ENCODE data around the gene NTN4.
A peak's percentile ranks its signal among the peaks of the same experiment; 100 is the strongest.
"Not testable (repeated sequence)": the region's sequence is repeated elsewhere in the genome, so short reads cannot be mapped to it uniquely, and the experiment has no call there.

NTN4 gene

DNA sequence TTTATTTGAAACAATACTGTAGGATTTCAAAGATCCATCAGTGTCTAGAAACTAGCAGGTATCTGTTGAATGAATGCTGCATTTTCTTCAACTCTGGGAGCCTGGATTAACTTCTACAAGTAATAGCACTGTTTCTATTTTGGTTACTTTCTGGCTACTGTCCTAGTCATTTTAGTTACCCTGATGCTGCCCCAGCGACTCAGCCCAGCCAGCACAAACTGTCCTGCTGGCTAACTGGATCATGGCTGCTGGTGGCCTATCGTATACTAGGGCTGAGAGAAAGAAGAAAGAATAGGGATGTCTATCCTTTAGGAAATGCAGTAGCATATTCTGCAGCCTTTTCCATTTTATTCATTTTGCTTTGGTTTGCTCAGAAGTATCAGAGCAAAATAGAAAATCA lies 53.9 kb downstream of the NTN4 start:
- Histone ChIP-seq H3K36me3 (ENCODE audit: control insufficient read depth, low read length) (no peaks in the 10 kb centered on the region), H3K9me2 (replicated peaks; ENCODE audit: control insufficient read depth, low read length) (no peaks in the 10 kb centered on the region), H3K4me2 (ENCODE audit: low read length) (no peak overlapping the region), H4K20me1 (ENCODE audit: control insufficient read depth, insufficient read depth, low read depth, low read length) (no peaks in the 10 kb centered on the region), H3K4me1 (ENCODE audit: control insufficient read depth, low read length) (peaks cover 12% of the 10 kb centered on the region), H3K79me2 (ENCODE audit: control insufficient read depth, low read length) (no peaks in the 10 kb centered on the region), H3K27ac (ENCODE audit: low read depth, low read length) (no peak overlapping the region), H3K9me3 (ENCODE audit: control insufficient read depth, insufficient read depth, low read length) (no peaks in the 10 kb centered on the region), H3F3A (ENCODE audit: control insufficient read depth, insufficient read depth) (no peaks in the 10 kb centered on the region), H3K27me3 (ENCODE audit: control insufficient read depth, low read length) (peaks cover 4% of the 10 kb centered on the region), H3K4me3 (ENCODE audit: low read length) (no peak overlapping the region)
- TF ChIP-seq EZH2phosphoT487 (IDR thresholded peaks at IDR 0.05; ENCODE audit: borderline replicate concordance, low read length), result no peak
- TF ChIP-seq, protein P1, sequence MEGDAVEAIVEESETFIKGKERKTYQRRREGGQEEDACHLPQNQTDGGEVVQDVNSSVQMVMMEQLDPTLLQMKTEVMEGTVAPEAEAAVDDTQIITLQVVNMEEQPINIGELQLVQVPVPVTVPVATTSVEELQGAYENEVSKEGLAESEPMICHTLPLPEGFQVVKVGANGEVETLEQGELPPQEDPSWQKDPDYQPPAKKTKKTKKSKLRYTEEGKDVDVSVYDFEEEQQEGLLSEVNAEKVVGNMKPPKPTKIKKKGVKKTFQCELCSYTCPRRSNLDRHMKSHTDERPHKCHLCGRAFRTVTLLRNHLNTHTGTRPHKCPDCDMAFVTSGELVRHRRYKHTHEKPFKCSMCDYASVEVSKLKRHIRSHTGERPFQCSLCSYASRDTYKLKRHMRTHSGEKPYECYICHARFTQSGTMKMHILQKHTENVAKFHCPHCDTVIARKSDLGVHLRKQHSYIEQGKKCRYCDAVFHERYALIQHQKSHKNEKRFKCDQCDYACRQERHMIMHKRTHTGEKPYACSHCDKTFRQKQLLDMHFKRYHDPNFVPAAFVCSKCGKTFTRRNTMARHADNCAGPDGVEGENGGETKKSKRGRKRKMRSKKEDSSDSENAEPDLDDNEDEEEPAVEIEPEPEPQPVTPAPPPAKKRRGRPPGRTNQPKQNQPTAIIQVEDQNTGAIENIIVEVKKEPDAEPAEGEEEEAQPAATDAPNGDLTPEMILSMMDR (IDR thresholded peaks at IDR 0.05; ENCODE audit: low read depth, low read length, poor library complexity, severe bottlenecking), result no peak

DNA sequence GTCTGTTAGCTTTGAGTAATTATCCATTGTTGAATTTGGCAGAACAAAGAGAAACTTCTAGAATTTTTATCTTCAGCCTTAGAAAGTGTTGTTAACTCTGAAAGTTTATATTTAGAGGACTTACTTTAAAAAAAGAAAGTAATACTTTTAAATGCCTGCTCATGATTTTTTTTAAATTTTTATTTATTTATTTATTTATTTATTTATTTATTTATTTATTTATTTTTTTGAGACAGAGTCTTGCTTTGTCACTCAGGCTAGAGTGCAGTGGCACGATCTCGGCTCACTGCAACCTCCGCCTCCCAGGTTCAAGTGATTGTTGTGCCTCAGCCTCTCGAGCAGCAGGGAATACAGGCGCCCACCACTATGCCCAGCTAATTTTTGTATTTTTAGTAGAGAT lies 54.8 kb downstream of the NTN4 start:
- peaks cover 18% of the 10 kb centered on the region for H3K4me1 ChIP-seq (ENCODE audit: control insufficient read depth, low read length)
- H3K79me2 ChIP-seq (ENCODE audit: control insufficient read depth, low read length); H3K27ac ChIP-seq (ENCODE audit: low read depth, low read length); H3F3A ChIP-seq (ENCODE audit: control insufficient read depth, insufficient read depth); H4K20me1 ChIP-seq (ENCODE audit: control insufficient read depth, insufficient read depth, low read depth, low read length); H3K4me2 ChIP-seq (ENCODE audit: low read length); H3K27me3 ChIP-seq (ENCODE audit: control insufficient read depth, low read length); H3K4me3 ChIP-seq (ENCODE audit: low read length); H3K9me2 ChIP-seq (replicated peaks; ENCODE audit: control insufficient read depth, low read length); H3K36me3 ChIP-seq (ENCODE audit: control insufficient read depth, low read length); H3K9me3 ChIP-seq (ENCODE audit: control insufficient read depth, insufficient read depth, low read length): not testable (repeated sequence)

- no peaks in the 10 kb centered on the region for H3F3A ChIP-seq (ENCODE audit: control insufficient read depth, insufficient read depth)
- H3K9me2 ChIP-seq (replicated peaks; ENCODE audit: control insufficient read depth, low read length), result no peaks in the 10 kb centered on the region
- no peaks in the 10 kb centered on the region for H3K79me2 ChIP-seq (ENCODE audit: control insufficient read depth, low read length)
- no peak for TF ChIP-seq EZH2phosphoT487 (IDR thresholded peaks at IDR 0.05; ENCODE audit: borderline replicate concordance, low read length)
- TF ChIP-seq, protein P1 (IDR thresholded peaks at IDR 0.05; ENCODE audit: low read depth, low read length, poor library complexity, severe bottlenecking), result no peak
- no peaks in the 10 kb centered on the region for H3K36me3 ChIP-seq (ENCODE audit: control insufficient read depth, low read length)
- no peaks in the 10 kb centered on the region for H3K9me3 ChIP-seq (ENCODE audit: control insufficient read depth, insufficient read depth, low read length)
- H3K27ac ChIP-seq (ENCODE audit: low read depth, low read length), result no peak overlapping the region
- H3K4me2 ChIP-seq (ENCODE audit: low read length), result no peak overlapping the region
- peaks cover 22% of the 10 kb centered on the region for H3K4me1 ChIP-seq (ENCODE audit: control insufficient read depth, low read length)
- peaks cover 4% of the 10 kb centered on the region for H3K27me3 ChIP-seq (ENCODE audit: control insufficient read depth, low read length)
- no peaks in the 10 kb centered on the region for H4K20me1 ChIP-seq (ENCODE audit: control insufficient read depth, insufficient read depth, low read depth, low read length)
- no peak overlapping the region for H3K4me3 ChIP-seq (ENCODE audit: low read length)
These were observed 57.3 kb downstream of the NTN4 start for GRCh38 chr12:95733141-95733825.

- H3K9me3 ChIP-seq (ENCODE audit: control insufficient read depth, insufficient read depth, low read length), result 0 out of 2 replicates have a peak, but pooled peaks cover 3% of the 10 kb centered on the region
- no peaks in the 10 kb centered on the region for H3K36me3 ChIP-seq (ENCODE audit: control insufficient read depth, low read length)
- H3K79me2 ChIP-seq (ENCODE audit: control insufficient read depth, low read length), result no peaks in the 10 kb centered on the region
- peak overlapping the region; percentile 35; the same call in 1 of the 2 replicates for H3K4me3 ChIP-seq (ENCODE audit: low read length)
- H3K27me3 ChIP-seq (ENCODE audit: control insufficient read depth, low read length), result no peaks in the 10 kb centered on the region
- no peaks in the 10 kb centered on the region for H3K9me2 ChIP-seq (replicated peaks; ENCODE audit: control insufficient read depth, low read length)
- H4K20me1 ChIP-seq (ENCODE audit: control insufficient read depth, insufficient read depth, low read depth, low read length), result no peaks in the 10 kb centered on the region
- no peak for TF ChIP-seq EZH2phosphoT487 (IDR thresholded peaks at IDR 0.05; ENCODE audit: borderline replicate concordance, low read length)
- TF ChIP-seq, protein P1 (IDR thresholded peaks at IDR 0.05; ENCODE audit: low read depth, low read length, poor library complexity, severe bottlenecking), result no peak
- no peak overlapping the region for H3K27ac ChIP-seq (ENCODE audit: low read depth, low read length)
- H3K4me1 ChIP-seq (ENCODE audit: control insufficient read depth, low read length), result peaks cover 22% of the 10 kb centered on the region
- no peaks in the 10 kb centered on the region for H3F3A ChIP-seq (ENCODE audit: control insufficient read depth, insufficient read depth)
- peak overlapping the region; percentile 36 for H3K4me2 ChIP-seq (ENCODE audit: low read length)
These were observed 59.0 kb downstream of the NTN4 start for GRCh38 chr12:95731519-95731958.

Measured in DOHH2 (cell line).